MM.1S (cell line): ENCODE results near the gene MYPN.

Source experiments
- DNase-seq: peaks from one replicate; pipeline ENCODE4 v3.0.0-alpha.2; 2015
- H2AFZ ChIP-seq: fragments of 300-600 bp; sonication (generic); 2 replicates; pipeline ENCODE4 v1.6.0; 2016; ENCODE audit warnings: antibody characterized with exemption, low read length
- H3F3A ChIP-seq: fragments of 300-600 bp; sonication (generic); 2 replicates; pipeline ENCODE4 v1.6.1; 2016; ENCODE audit warnings: mild to moderate bottlenecking, antibody characterized with exemption, low read length, moderate library complexity, mixed read lengths; ENCODE audit not compliant: insufficient read depth
- H3K27ac ChIP-seq: fragments of 300-600 bp; sonication (generic); 2 replicates; pipeline ENCODE4 v1.5.1; 2016; ENCODE audit warnings: mild to moderate bottlenecking, low read length
- H3K27me3 ChIP-seq: fragments of 300-600 bp; sonication (generic); replicated peaks from 2 replicates; pipeline ENCODE4 v1.6.0; 2016; ENCODE audit warnings: low read length; ENCODE audit not compliant: insufficient read depth
- H3K36me3 ChIP-seq: fragments of 300-600 bp; sonication (generic); replicated peaks from 2 replicates; pipeline ENCODE4 v1.6.1; 2016; ENCODE audit warnings: mild to moderate bottlenecking, low read length, mixed read lengths; ENCODE audit not compliant: insufficient read depth
- H3K4me1 ChIP-seq: fragments of 300-600 bp; sonication (generic); 2 replicates; pipeline ENCODE4 v1.6.1; 2016; ENCODE audit warnings: low read length, mixed read lengths
- H3K4me2 ChIP-seq: fragments of 300-600 bp; sonication (generic); 2 replicates; pipeline ENCODE4 v1.6.0; 2016; ENCODE audit warnings: low read depth, low read length
- H3K4me3 ChIP-seq: fragments of 300-600 bp; sonication (generic); 2 replicates; pipeline ENCODE4 v1.5.1; 2016; ENCODE audit warnings: low read length, mixed read lengths
- H3K79me2 ChIP-seq: fragments of 300-600 bp; sonication (generic); 2 replicates; pipeline ENCODE4 v1.6.1; 2016; ENCODE audit warnings: mixed run types, low read length, mixed read lengths
- H3K9ac ChIP-seq: fragments of 300-600 bp; sonication (generic); 2 replicates; pipeline ENCODE4 v1.6.1; 2016; ENCODE audit warnings: low read length, mixed read lengths
- H3K9me2 ChIP-seq: fragments of 300-600 bp; sonication (generic); replicated peaks from 2 replicates; pipeline ENCODE4 v1.6.1; 2016; ENCODE audit warnings: mild to moderate bottlenecking, low read length, mixed read lengths; ENCODE audit not compliant: insufficient read depth
- H3K9me3 ChIP-seq: fragments of 300-600 bp; sonication (generic); replicated peaks from 2 replicates; pipeline ENCODE4 v1.6.1; 2016; ENCODE audit warnings: mild to moderate bottlenecking, low read length, mixed read lengths; ENCODE audit not compliant: insufficient read depth
- H4K20me1 ChIP-seq: fragments of 300-600 bp; sonication (generic); 2 replicates; pipeline ENCODE4 v1.6.1; 2016; ENCODE audit warnings: mild to moderate bottlenecking, low read length, moderate library complexity, mixed read lengths; ENCODE audit not compliant: insufficient read depth
- CTCF ChIP-seq: fragments of 300-600 bp; sonication (generic); IDR thresholded peaks from 2 replicates; pipeline ENCODE4 v1.5.1; 2016; ENCODE audit warnings: antibody characterized with exemption, low read length, mixed read lengths
- EZH2 ChIP-seq: fragments of 300-600 bp; sonication (generic); optimal IDR thresholded peaks from 2 replicates; pipeline ENCODE3; 2017; ENCODE audit warnings: low read depth, mild to moderate bottlenecking, antibody characterized with exemption, low read length, mixed read lengths
- EZH2phosphoT487 ChIP-seq: fragments of 300-600 bp; sonication (generic); IDR thresholded peaks from 2 replicates; pipeline ENCODE4 v1.6.1; 2018; ENCODE audit warnings: antibody characterized with exemption, low read length

Gene MYPN

DNA sequence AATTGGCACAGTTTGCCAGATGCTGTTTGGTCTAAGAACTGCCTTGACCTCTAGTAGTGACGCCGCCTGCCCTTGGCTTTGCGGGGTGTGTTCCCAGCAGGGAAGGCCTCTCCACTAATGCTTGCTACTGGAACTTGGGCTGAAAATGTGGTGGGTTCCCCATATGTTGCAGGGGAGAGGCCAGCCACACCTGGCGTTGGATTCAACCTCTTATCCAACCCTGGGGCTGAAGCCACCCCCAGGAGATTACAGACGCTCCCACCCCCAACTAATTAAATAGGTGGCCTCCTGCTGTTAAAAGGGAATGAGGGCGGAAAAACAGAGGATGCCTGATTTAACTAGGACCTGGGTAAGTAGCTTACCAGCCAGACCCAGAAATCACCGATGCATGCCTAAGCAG, 141.9 kb downstream of the MYPN start:
- H3K9ac ChIP-seq: no peak overlapping the region; the same call in 1 of the 2 replicates
- H3K27ac ChIP-seq: peak overlapping the region; percentile 43; the same call in 1 of the 2 replicates
- DNase-seq: no peak
- peaks cover 14% of the 10 kb centered on the region for H3F3A ChIP-seq
- no peaks in the 10 kb centered on the region for H3K27me3 ChIP-seq
- no peaks in the 10 kb centered on the region for H3K9me2 ChIP-seq
- peak overlapping the region; percentile 76; the same call in 1 of the 2 replicates for H2AFZ ChIP-seq
- H3K36me3 ChIP-seq: no peaks in the 10 kb centered on the region
- TF ChIP-seq EZH2phosphoT487 (no peak), CTCF (no peak), EZH2 (no peak)
- no peaks in the 10 kb centered on the region for H4K20me1 ChIP-seq
- H3K4me1 ChIP-seq: peaks cover 28% of the 10 kb centered on the region
- H3K4me3 ChIP-seq: no peak overlapping the region
- H3K9me3 ChIP-seq: no peaks in the 10 kb centered on the region
- H3K4me2 ChIP-seq: peak overlapping the region; percentile 71
- no peaks in the 10 kb centered on the region for H3K79me2 ChIP-seq

GRCh38 chr10:68251625-68252495, 142.6 kb downstream of the MYPN start:
- Histone ChIP-seq H2AFZ (peak overlapping the region; percentile 76), H3K9ac (peak overlapping the region; percentile 28; the same call in 1 of the 2 replicates), H3K27me3 (no peaks in the 10 kb centered on the region), H3K4me2 (peak overlapping the region; percentile 71), H3K4me1 (peaks cover 28% of the 10 kb centered on the region), H3K79me2 (no peaks in the 10 kb centered on the region), H3K9me3 (no peaks in the 10 kb centered on the region), H3K36me3 (no peaks in the 10 kb centered on the region), H3K9me2 (no peaks in the 10 kb centered on the region), H3K27ac (peak overlapping the region; percentile 43; the same call in 1 of the 2 replicates), H4K20me1 (no peaks in the 10 kb centered on the region), H3F3A (peaks cover 14% of the 10 kb centered on the region), H3K4me3 (peak overlapping the region; percentile 40)
- DNase-seq: peak; percentile 25
- TF ChIP-seq CTCF: no peak
- TF ChIP-seq EZH2phosphoT487: no peak
- no peak for TF ChIP-seq EZH2

DNA sequence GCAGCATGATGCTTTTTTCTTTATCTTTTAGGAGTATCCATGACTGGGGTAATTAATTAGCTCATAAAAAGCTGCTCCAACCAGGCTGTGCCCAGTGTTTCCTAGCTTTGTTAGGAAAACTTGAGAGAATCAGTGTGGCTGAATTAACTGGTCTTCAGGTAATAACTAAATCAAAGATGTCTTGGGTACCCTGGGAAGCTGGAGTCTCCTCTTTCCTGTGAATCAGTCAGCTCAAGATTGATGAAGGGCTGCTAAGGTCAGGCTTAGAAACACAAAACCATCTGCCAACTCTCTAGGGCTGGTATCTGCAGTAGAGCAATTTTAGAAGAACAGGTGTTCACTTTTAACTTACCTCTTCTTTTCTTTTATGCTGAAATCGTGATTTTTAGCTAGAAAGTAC, 144.1 kb downstream of the MYPN start:
- H3K4me2 ChIP-seq: peak overlapping the region; percentile 18; the same call in 1 of the 2 replicates
- no peaks in the 10 kb centered on the region for H3K9me2 ChIP-seq
- H3K27me3 ChIP-seq: no peaks in the 10 kb centered on the region
- H2AFZ ChIP-seq: no peak overlapping the region
- peaks cover 28% of the 10 kb centered on the region for H3K4me1 ChIP-seq
- H3K36me3 ChIP-seq: no peaks in the 10 kb centered on the region
- peak; percentile 59 for DNase-seq
- H3K27ac ChIP-seq: peak overlapping the region; percentile 34; the same call in 1 of the 2 replicates
- TF ChIP-seq EZH2 (no peak), CTCF (no peak), EZH2phosphoT487 (no peak)
- no peaks in the 10 kb centered on the region for H3K79me2 ChIP-seq
- no peak overlapping the region for H3K9ac ChIP-seq
- peaks cover 14% of the 10 kb centered on the region for H3F3A ChIP-seq
- no peak overlapping the region for H3K4me3 ChIP-seq
- no peaks in the 10 kb centered on the region for H4K20me1 ChIP-seq
- H3K9me3 ChIP-seq: no peaks in the 10 kb centered on the region
